Mesenchymal stem cell (in vitro differentiated cells and primary cell): ENCODE data around the gene RBM26.

Source experiments
- DNase-seq: peaks from one replicate; pipeline ENCODE4 v3.0.0-alpha.2; 2013
- H2AFZ ChIP-seq: one replicate; pipeline ENCODE4 v1.6.1; 2013; ENCODE audit warnings: low read depth, mild to moderate bottlenecking, control low read depth, inconsistent platforms, low read length, moderate library complexity
- H2AK5ac ChIP-seq: 2 replicates; pipeline ENCODE4 v1.6.1; 2013; ENCODE audit warnings: low read length, moderate library complexity, mild to moderate bottlenecking, inconsistent platforms; ENCODE audit not compliant: severe bottlenecking
- H2BK120ac ChIP-seq: one replicate; pipeline ENCODE4 v1.6.1; 2013; ENCODE audit warnings: low read depth, mild to moderate bottlenecking, inconsistent platforms, low read length, moderate library complexity
- H2BK12ac ChIP-seq, 2 experiments: one replicate each; pipeline ENCODE4 v1.6.1; 2013; ENCODE audit warnings: inconsistent platforms in 2 of 2, low read length in 2 of 2, mild to moderate bottlenecking in 2 of 2, moderate library complexity in 2 of 2, control low read depth in 1 of 2
- H2BK15ac ChIP-seq: one replicate; pipeline ENCODE4 v1.6.1; 2013; ENCODE audit warnings: mild to moderate bottlenecking, low read depth, inconsistent platforms; ENCODE audit not compliant: poor library complexity, severe bottlenecking
- H2BK5ac ChIP-seq: 2 replicates; pipeline ENCODE4 v1.6.1; 2013; ENCODE audit warnings: low read depth, mild to moderate bottlenecking, low read length, control low read depth, inconsistent platforms; ENCODE audit not compliant: poor library complexity, severe bottlenecking
- H3K14ac ChIP-seq, 2 experiments: one replicate each; pipeline ENCODE4 v1.6.1; 2013; ENCODE audit warnings: inconsistent platforms in 2 of 2, low read length in 2 of 2, control low read depth in 1 of 2, mild to moderate bottlenecking in 1 of 2, moderate library complexity in 1 of 2
- H3K18ac ChIP-seq, 2 experiments: one replicate each; pipeline ENCODE4 v1.6.1; 2013; ENCODE audit warnings: inconsistent platforms in 2 of 2, low read length in 2 of 2, control low read depth in 1 of 2, low read depth in 1 of 2, mild to moderate bottlenecking in 1 of 2
- H3K23ac ChIP-seq, 2 experiments: one replicate each; pipeline ENCODE4 v1.6.1; 2013; ENCODE audit warnings: inconsistent platforms in 2 of 2, low read length in 2 of 2, mild to moderate bottlenecking in 2 of 2, moderate library complexity in 2 of 2, control low read depth in 1 of 2
- H3K27ac ChIP-seq: 2 replicates; pipeline ENCODE4 v1.5.1; 2013; ENCODE audit warnings: mild to moderate bottlenecking, moderate library complexity, low read length, control low read depth, inconsistent platforms; ENCODE audit not compliant: poor library complexity, severe bottlenecking
- H3K27me3 ChIP-seq, 2 experiments: 2 replicates each; pipeline versions ENCODE4 v1.6.1 to v1.7.0; 2013; ENCODE audit warnings: low read length in 2 of 2, mild to moderate bottlenecking in 2 of 2, moderate library complexity in 2 of 2, control low read depth in 1 of 2, inconsistent platforms in 1 of 2; ENCODE audit not compliant: control insufficient read depth in 1 of 2, insufficient read depth in 1 of 2
- H3K36me3 ChIP-seq, 2 experiments: 2 replicates each; pipeline versions ENCODE4 v1.6.1 to v1.7.0; 2013; ENCODE audit warnings: low read length in 2 of 2, control low read depth in 1 of 2, inconsistent platforms in 1 of 2, low read depth in 1 of 2, mild to moderate bottlenecking in 1 of 2; ENCODE audit not compliant: insufficient read depth in 2 of 2, control insufficient read depth in 1 of 2
- H3K4ac ChIP-seq, 2 experiments: one replicate each; pipeline ENCODE4 v1.6.1; 2013; ENCODE audit warnings: inconsistent platforms in 2 of 2, low read length in 2 of 2, mild to moderate bottlenecking in 2 of 2, moderate library complexity in 2 of 2, control low read depth in 1 of 2, low read depth in 1 of 2
- H3K4me1 ChIP-seq: 2 replicates; pipeline ENCODE4 v1.6.1; 2013; ENCODE audit warnings: low read depth, low read length, control low read depth; ENCODE audit not compliant: control insufficient read depth, insufficient read depth
- H3K4me2 ChIP-seq: 2 replicates; pipeline ENCODE4 v1.6.1; 2013; ENCODE audit warnings: low read length, mild to moderate bottlenecking, inconsistent platforms; ENCODE audit not compliant: poor library complexity, severe bottlenecking
- H3K4me3 ChIP-seq, 2 experiments: 2 replicates each; pipeline versions ENCODE4 v1.5.1 to v1.7.0; 2013; ENCODE audit warnings: low read length in 2 of 2, mild to moderate bottlenecking in 2 of 2, control low read depth in 1 of 2, low read depth in 1 of 2; ENCODE audit not compliant: insufficient read depth in 1 of 2
- H3K79me1 ChIP-seq: replicated peaks from 2 replicates; pipeline ENCODE4 v1.6.1; 2013; ENCODE audit warnings: mild to moderate bottlenecking, control low read depth, low read length, inconsistent platforms; ENCODE audit not compliant: poor library complexity, severe bottlenecking
- H3K9ac ChIP-seq: 2 replicates; pipeline ENCODE4 v1.7.0; 2013; ENCODE audit warnings: mild to moderate bottlenecking, low read length, moderate library complexity
- H3K9me3 ChIP-seq: 2 replicates; pipeline ENCODE4 v1.7.0; 2013; ENCODE audit warnings: mild to moderate bottlenecking, low read length; ENCODE audit not compliant: control insufficient read depth
- H4K8ac ChIP-seq: one replicate; pipeline ENCODE4 v1.6.1; 2013; ENCODE audit warnings: inconsistent platforms, mild to moderate bottlenecking, low read length, moderate library complexity
- H4K91ac ChIP-seq: one replicate; pipeline ENCODE4 v1.6.1; 2013; ENCODE audit warnings: mild to moderate bottlenecking, low read length, inconsistent platforms
- WGBS: methylation state at CpG from one replicate; pipeline ENCODE4 v1.1.7; 2013; ENCODE audit warnings: mixed read lengths; 5-methylcytosine and 5-hydroxymethylcytosine counted together

The RBM26 gene

DNA sequence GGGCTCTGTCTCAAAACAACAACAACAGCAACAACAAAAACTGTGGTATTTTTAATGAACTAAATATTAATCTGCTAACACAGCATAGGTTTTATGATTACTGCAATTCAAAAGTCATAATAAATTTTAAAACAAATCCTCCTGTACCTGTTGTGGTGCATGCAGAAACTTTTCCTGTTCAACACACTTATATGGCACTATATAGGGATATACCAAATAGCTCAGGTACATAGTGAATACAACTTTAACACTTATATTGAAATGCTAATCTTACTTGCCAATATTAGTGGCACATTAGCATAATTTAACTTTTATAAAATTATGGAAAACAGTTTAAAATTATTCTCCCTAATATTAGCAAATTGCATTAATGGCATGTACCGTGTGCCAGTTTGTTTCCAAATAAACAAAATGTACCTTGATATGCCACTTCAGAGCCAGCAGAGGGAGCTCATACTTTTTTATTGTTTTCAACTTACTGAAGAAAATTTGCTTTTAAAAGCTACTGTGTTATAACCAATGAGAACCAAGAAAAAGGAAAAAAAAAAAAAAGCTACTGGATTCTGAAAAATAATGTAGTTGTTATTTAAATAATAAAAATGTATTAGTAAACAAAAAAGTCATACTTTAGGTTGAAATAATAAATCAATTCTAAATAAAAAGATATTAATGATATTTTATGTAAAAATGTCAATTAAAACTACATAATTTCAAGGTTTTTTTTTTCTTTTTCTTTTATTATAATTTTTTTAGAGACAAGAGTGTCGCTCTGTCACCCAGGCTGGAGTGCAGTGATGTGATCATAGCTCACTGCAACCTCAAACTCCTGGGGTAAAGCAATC lies 18.0 kb upstream of the RBM26 start:
- H3K27me3 ChIP-seq = no peaks in the 10 kb centered on the region
- no peaks in the 10 kb centered on the region for H3K36me3 ChIP-seq
- no peak overlapping the region for H3K4me3 ChIP-seq
- H2BK15ac ChIP-seq = no peak overlapping the region
- no peaks in the 10 kb centered on the region for H3K9me3 ChIP-seq
- H3K23ac ChIP-seq = no peak overlapping the region
- no peak overlapping the region for H3K4me2 ChIP-seq
- peak overlapping the region; percentile 7 for H3K9ac ChIP-seq
- H4K8ac ChIP-seq = no peak overlapping the region
- H3K79me1 ChIP-seq = no peaks in the 10 kb centered on the region
- H3K18ac ChIP-seq = no peak overlapping the region
- DNase-seq = peak; percentile 65
- H2AK5ac ChIP-seq = no peak overlapping the region
- 17% methylated on average over 1 of the region's 2 CpGs for WGBS
- no peak overlapping the region for H3K4ac ChIP-seq
- no peak overlapping the region for H2BK5ac ChIP-seq
- no peak overlapping the region for H4K91ac ChIP-seq
- no peak overlapping the region for H3K14ac ChIP-seq
- H3K4me1 ChIP-seq = peaks cover 3% of the 10 kb centered on the region
- no peak overlapping the region for H2AFZ ChIP-seq
- H2BK12ac ChIP-seq = no peak overlapping the region
- H3K27ac ChIP-seq = no peak overlapping the region
- no peak overlapping the region for H2BK120ac ChIP-seq

GRCh38 chr13:79423340-79423739 lies 17.3 kb upstream of the RBM26 start:
- H4K8ac ChIP-seq = no peak overlapping the region
- no peaks in the 10 kb centered on the region for H3K9me3 ChIP-seq
- DNase-seq = no peak
- H4K91ac ChIP-seq = no peak overlapping the region
- 97% methylated on average over 4 of the region's 4 CpGs for WGBS
- H3K79me1 ChIP-seq = no peaks in the 10 kb centered on the region
- no peak overlapping the region for H3K9ac ChIP-seq
- H3K27me3 ChIP-seq = no peaks in the 10 kb centered on the region
- no peak overlapping the region for H2AK5ac ChIP-seq
- no peak overlapping the region for H3K27ac ChIP-seq
- H3K4me3 ChIP-seq = no peak overlapping the region
- no peak overlapping the region for H3K18ac ChIP-seq
- no peak overlapping the region for H2BK5ac ChIP-seq
- no peak overlapping the region for H3K4ac ChIP-seq
- H3K4me2 ChIP-seq = no peak overlapping the region
- H3K14ac ChIP-seq = no peak overlapping the region
- no peak overlapping the region for H2AFZ ChIP-seq
- no peak overlapping the region for H2BK12ac ChIP-seq
- no peak overlapping the region for H2BK15ac ChIP-seq
- no peak overlapping the region for H2BK120ac ChIP-seq
- H3K36me3 ChIP-seq = no peaks in the 10 kb centered on the region
- no peak overlapping the region for H3K23ac ChIP-seq
- H3K4me1 ChIP-seq = peaks cover 3% of the 10 kb centered on the region

- no peak overlapping the region for H3K27ac ChIP-seq
- 100% methylated on average over 1 of the region's 1 CpG for WGBS
- H2BK12ac ChIP-seq = no peak overlapping the region
- peaks cover 3% of the 10 kb centered on the region for H3K4me1 ChIP-seq
- no peak overlapping the region for H2BK120ac ChIP-seq
- H2AFZ ChIP-seq = no peak overlapping the region
- H2AK5ac ChIP-seq = no peak overlapping the region
- no peak overlapping the region for H2BK15ac ChIP-seq
- H3K23ac ChIP-seq = no peak overlapping the region
- no peak overlapping the region for H3K4me2 ChIP-seq
- no peak overlapping the region for H4K8ac ChIP-seq
- H3K4ac ChIP-seq = no peak overlapping the region
- H4K91ac ChIP-seq = no peak overlapping the region
- H3K79me1 ChIP-seq = no peaks in the 10 kb centered on the region
- no peak for DNase-seq
- H3K27me3 ChIP-seq = no peaks in the 10 kb centered on the region
- no peak overlapping the region for H3K14ac ChIP-seq
- no peak overlapping the region for H2BK5ac ChIP-seq
- peaks cover 0 to 12% of the 10 kb centered on the region in 2 experiments for H3K36me3 ChIP-seq
- H3K9me3 ChIP-seq = no peaks in the 10 kb centered on the region
- H3K4me3 ChIP-seq = no peak overlapping the region
- no peak overlapping the region for H3K9ac ChIP-seq
- no peak overlapping the region for H3K18ac ChIP-seq
These were observed 13.3 kb upstream of the RBM26 start for GRCh38 chr13:79419365-79419764.

- Histone ChIP-seq H3K36me3 (peaks cover 0 to 23% of the 10 kb centered on the region in 2 experiments), H3K27ac (no peak overlapping the region), H3K23ac (no peak overlapping the region), H2AFZ (no peak overlapping the region), H3K4me2 (no peak overlapping the region), H3K79me1 (no peaks in the 10 kb centered on the region), H3K14ac (no peak overlapping the region), H2BK15ac (no peak overlapping the region), H4K91ac (no peak overlapping the region), H3K4me3 (no peak overlapping the region), H2AK5ac (no peak overlapping the region), H2BK120ac (no peak overlapping the region), H2BK5ac (no peak overlapping the region), H3K27me3 (no peaks in the 10 kb centered on the region), H2BK12ac (no peak overlapping the region), H3K9ac (no peak overlapping the region), H4K8ac (no peak overlapping the region), H3K4me1 (no peaks in the 10 kb centered on the region), H3K18ac (no peak overlapping the region), H3K9me3 (no peaks in the 10 kb centered on the region), H3K4ac (no peak overlapping the region)
- DNase-seq = no peak
These were observed 11.7 kb upstream of the RBM26 start for GRCh38 chr13:79417741-79418140.
